GM15510 (cell line): ENCODE data around the gene CBFA2T2.

Experiments used
- POLR2A ChIP-seq: IDR thresholded peaks from 3 replicates; pipeline ENCODE4 v1.6.1; 2011; ENCODE audit warnings: borderline replicate concordance; ENCODE audit not compliant: insufficient read length; ENCODE audit errors: extremely low read depth

The CBFA2T2 gene

GRCh38 chr20:33490023-33490933 is at the start of gene CBFA2T2:
Gene CBFA2T2 (plus strand): TSS chr20:33490096. CDS start chr20:33490268, 172 bp downstream.
- no peak for TF ChIP-seq POLR2A

- TF ChIP-seq POLR2A: no peak
Observed at GRCh38 chr20:33441142-33441955, 48.5 kb upstream of the CBFA2T2 start.

GRCh38 chr20:33442136-33443005 is 47.5 kb upstream of the CBFA2T2 start:
- TF ChIP-seq POLR2A: no peak

GRCh38 chr20:33443006-33443511 is 46.8 kb upstream of the CBFA2T2 start:
- TF ChIP-seq POLR2A: no peak

GRCh38 chr20:33443512-33444239 is 46.2 kb upstream of the CBFA2T2 start, which contains the start of gene SNTA1:
Gene SNTA1 (minus strand): TSS chr20:33443763. CDS start chr20:33443620, 143 bp downstream.
- TF ChIP-seq POLR2A: no peak

GRCh38 chr20:33444797-33445560 is 44.9 kb upstream of the CBFA2T2 start:
- no peak for TF ChIP-seq POLR2A

- TF ChIP-seq POLR2A: no peak
Observed at GRCh38 chr20:33445881-33446625, 43.8 kb upstream of the CBFA2T2 start.

- TF ChIP-seq POLR2A: no peak
Observed at GRCh38 chr20:33450867-33451266, 39.0 kb upstream of the CBFA2T2 start.

- TF ChIP-seq POLR2A: no peak
Observed at GRCh38 chr20:33459599-33459998, 30.3 kb upstream of the CBFA2T2 start.

- no peak for TF ChIP-seq POLR2A
Observed at GRCh38 chr20:33460711-33461110, 29.2 kb upstream of the CBFA2T2 start.

GRCh38 chr20:33463332-33464101 is 26.4 kb upstream of the CBFA2T2 start:
- no peak for TF ChIP-seq POLR2A

GRCh38 chr20:33465481-33466302 is 24.2 kb upstream of the CBFA2T2 start:
- no peak for TF ChIP-seq POLR2A
